ENCODE measurements around the gene SLC10A2. TPM values are rescaled to one million over a fixed set of nuclear protein-coding genes. Genes with fewer than 3 reads are reported as not detected.
"Not testable (repeated sequence)": the region's sequence is repeated elsewhere in the genome, so short reads cannot be mapped to it uniquely, and the experiment has no call there.

SLC10A2 gene
- not detected in 2 replicates for total RNA-seq

GRCh38 chr13:103066079-103066780 lies at the start of gene SLC10A2:
Gene SLC10A2, minus strand, starts transcription at chr13:103066417. Its CDS starts 168 bp downstream, at chr13:103066249.
- no peak for DNase-seq (ENCODE audit: extremely low read depth, low read depth, low spot score)

GRCh38 chr13:103107580-103107979 lies 41.4 kb upstream of the SLC10A2 start:
- no peak for DNase-seq (ENCODE audit: extremely low read depth, low read depth, low spot score)

- no peak for DNase-seq (ENCODE audit: extremely low read depth, low read depth, low spot score)
These were observed 38.1 kb upstream of the SLC10A2 start for GRCh38 chr13:103104340-103104739.

GRCh38 chr13:103103456-103103855 lies 37.2 kb upstream of the SLC10A2 start:
- DNase-seq (ENCODE audit: extremely low read depth, low read depth, low spot score) = not testable (repeated sequence)

GRCh38 chr13:103102482-103102881 lies 36.3 kb upstream of the SLC10A2 start:
- DNase-seq (ENCODE audit: extremely low read depth, low read depth, low spot score) = no peak

GRCh38 chr13:103101901-103102300 lies 35.7 kb upstream of the SLC10A2 start:
- no peak for DNase-seq (ENCODE audit: extremely low read depth, low read depth, low spot score)

GRCh38 chr13:103101500-103101899 lies 35.3 kb upstream of the SLC10A2 start:
- no peak for DNase-seq (ENCODE audit: extremely low read depth, low read depth, low spot score)

- DNase-seq (ENCODE audit: extremely low read depth, low read depth, low spot score) = no peak
These were observed 34.6 kb upstream of the SLC10A2 start for GRCh38 chr13:103100830-103101229.

- DNase-seq (ENCODE audit: extremely low read depth, low read depth, low spot score) = no peak
These were observed 33.6 kb upstream of the SLC10A2 start for GRCh38 chr13:103099722-103100293.

GRCh38 chr13:103098535-103098934 lies 32.3 kb upstream of the SLC10A2 start:
- no peak for DNase-seq (ENCODE audit: extremely low read depth, low read depth, low spot score)

GRCh38 chr13:103097366-103097928 lies 31.2 kb upstream of the SLC10A2 start:
- DNase-seq (ENCODE audit: extremely low read depth, low read depth, low spot score) = no peak

GRCh38 chr13:103093649-103094048 lies 27.4 kb upstream of the SLC10A2 start:
- not testable (repeated sequence) for DNase-seq (ENCODE audit: extremely low read depth, low read depth, low spot score)

GRCh38 chr13:103087275-103087674 lies 21.1 kb upstream of the SLC10A2 start:
- no peak for DNase-seq (ENCODE audit: extremely low read depth, low read depth, low spot score)

GRCh38 chr13:103081435-103081834 lies 15.2 kb upstream of the SLC10A2 start:
- no peak for DNase-seq (ENCODE audit: extremely low read depth, low read depth, low spot score)

GRCh38 chr13:103078158-103078557 lies 11.9 kb upstream of the SLC10A2 start:
- no peak for DNase-seq (ENCODE audit: extremely low read depth, low read depth, low spot score)

GRCh38 chr13:103068836-103069235 lies 2.6 kb upstream of the SLC10A2 start:
- no peak for DNase-seq (ENCODE audit: extremely low read depth, low read depth, low spot score)

GRCh38 chr13:103067751-103068555 lies 1.7 kb upstream of the SLC10A2 start:
- DNase-seq (ENCODE audit: extremely low read depth, low read depth, low spot score) = no peak

- no peak for DNase-seq (ENCODE audit: extremely low read depth, low read depth, low spot score)
These were observed 646 bp upstream of the SLC10A2 start for GRCh38 chr13:103066781-103067345.

- no peak for DNase-seq (ENCODE audit: extremely low read depth, low read depth, low spot score)
These were observed 2.8 kb downstream of the SLC10A2 start for GRCh38 chr13:103063376-103063775.

- DNase-seq (ENCODE audit: extremely low read depth, low read depth, low spot score) = no peak
These were observed 4.1 kb downstream of the SLC10A2 start for GRCh38 chr13:103062079-103062478.

GRCh38 chr13:103056008-103056407 lies 10.2 kb downstream of the SLC10A2 start:
- DNase-seq (ENCODE audit: extremely low read depth, low read depth, low spot score) = no peak
